ENCODE results near the gene SANBR. TPM values are rescaled to one million over a fixed set of nuclear protein-coding genes. Genes with fewer than 3 reads are reported as not detected.
A peak's percentile ranks its signal among the peaks of the same experiment; 100 is the strongest.

The SANBR gene
- total and polyA plus RNA-seq, 2 of the 13 experiments (the other 11 are each of a cell fraction or from before 2014, with no cell fraction given) = 9.8 to 20.9 TPM

GRCh38 chr2:61065714-61066709, at the start of gene SANBR (continued):
- TF ChIP-seq SMAD1 (CRISPR knock-in tag; IDR thresholded peaks at IDR 0.05; ENCODE audit: borderline replicate concordance, low read depth) = peak; percentile 46; the same call in 1 of the 2 replicates
- peak; percentile 78; the same call in 1 of the 2 replicates for TF ChIP-seq ZNF225 (CRISPR knock-in tag; IDR thresholded peaks at IDR 0.05)
- peak; percentile 78; the same call in 1 of the 2 replicates for TF ChIP-seq MAX (IDR thresholded peaks at IDR 0.05)
- peak; percentile 32; the same call in 1 of the 2 replicates for TF ChIP-seq TFAP4 (IDR thresholded peaks at IDR 0.05; ENCODE audit: borderline replicate concordance, low read depth)
- TF ChIP-seq RBFOX2 (IDR thresholded peaks at IDR 0.05; ENCODE audit: low read depth, low read length) = peak; percentile 83
- peak; percentile 11; the same call in 1 of the 2 replicates for TF ChIP-seq IRF2 (CRISPR knock-in tag; IDR thresholded peaks at IDR 0.05)
- TF ChIP-seq BATF2 (CRISPR knock-in tag; IDR thresholded peaks at IDR 0.05) = peak; percentile 93
- peak; percentile 41; the same call in 1 of the 2 replicates for TF ChIP-seq DNMT1 (CRISPR knock-in tag; IDR thresholded peaks at IDR 0.05)
- peak; percentile 90; the same call in 1 of the 2 replicates for TF ChIP-seq KDM5B (CRISPR knock-in tag; IDR thresholded peaks at IDR 0.05; ENCODE audit: borderline replicate concordance)
- TF ChIP-seq HBP1 (CRISPR knock-in tag; IDR thresholded peaks at IDR 0.05; ENCODE audit: low read depth) = no peak; the same call in none of the 2 replicates
- peak; percentile 48; the same call in 1 of the 2 replicates for TF ChIP-seq ZBTB7A (CRISPR knock-in tag; IDR thresholded peaks at IDR 0.05)
- peak; percentile 25; the same call in 1 of the 2 replicates for TF ChIP-seq ZNF274 (CRISPR knock-in tag; IDR thresholded peaks at IDR 0.05)
- TF ChIP-seq ARNT2 (CRISPR knock-in tag; IDR thresholded peaks at IDR 0.05; ENCODE audit: low read depth) = peak; percentile 90
- TF ChIP-seq ZFY (CRISPR knock-in tag; IDR thresholded peaks at IDR 0.05) = peak; percentile 83
- peak; percentile 93 for TF ChIP-seq ZNF547 (CRISPR knock-in tag; IDR thresholded peaks at IDR 0.05)
- peak; percentile 97 for TF ChIP-seq ZNF678 (CRISPR knock-in tag; IDR thresholded peaks at IDR 0.05)
